SIG-M5 (cell line): Measurements from ENCODE around the gene PLPPR5.
"Not testable (repeated sequence)": the region's sequence is repeated elsewhere in the genome, so short reads cannot be mapped to it uniquely, and the experiment has no call there.

Experiments used
- DNase-seq: peaks from one replicate; lab custom pipeline; 2025; lab: John Stamatoyannopoulos, UW

The PLPPR5 gene

DNA sequence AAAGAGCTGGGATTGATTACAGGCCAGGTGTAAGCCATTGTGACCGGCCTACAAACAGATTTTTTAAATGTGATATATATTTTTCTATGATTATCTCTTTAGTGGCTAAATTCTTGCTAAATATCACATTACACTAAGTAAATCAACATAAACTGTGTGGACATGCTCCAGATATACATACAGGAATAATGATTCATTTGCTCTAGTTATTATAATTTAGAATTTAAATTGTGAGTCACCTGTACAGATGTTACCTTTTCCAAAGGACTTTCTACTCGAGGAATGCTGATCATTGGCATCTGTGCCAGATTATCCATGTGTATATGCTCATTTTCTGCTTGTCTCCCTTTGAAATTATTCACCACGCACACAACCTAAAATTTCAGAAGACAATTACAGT, 90.1 kb downstream of the PLPPR5 start:
- DNase-seq: no peak

DNA sequence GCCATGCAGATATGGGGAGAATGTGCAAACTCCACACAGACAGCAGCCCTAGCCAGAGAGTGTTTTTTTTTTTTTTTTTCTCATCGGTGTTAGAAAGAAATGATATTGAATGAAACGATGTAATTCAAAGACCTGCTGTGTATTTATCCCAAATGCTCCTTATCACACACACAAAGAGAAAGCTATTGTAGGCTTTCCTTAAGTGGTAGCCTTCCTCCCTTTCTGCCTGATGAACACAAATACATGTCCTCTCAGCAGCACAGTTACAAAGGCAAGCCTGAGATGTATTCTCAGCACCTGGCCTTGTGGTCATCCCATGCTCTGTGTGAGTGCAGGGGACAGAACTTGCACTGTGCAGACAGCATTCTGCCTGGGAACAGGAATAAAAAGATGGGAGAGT, 93.8 kb downstream of the PLPPR5 start:
- no peak for DNase-seq

DNA sequence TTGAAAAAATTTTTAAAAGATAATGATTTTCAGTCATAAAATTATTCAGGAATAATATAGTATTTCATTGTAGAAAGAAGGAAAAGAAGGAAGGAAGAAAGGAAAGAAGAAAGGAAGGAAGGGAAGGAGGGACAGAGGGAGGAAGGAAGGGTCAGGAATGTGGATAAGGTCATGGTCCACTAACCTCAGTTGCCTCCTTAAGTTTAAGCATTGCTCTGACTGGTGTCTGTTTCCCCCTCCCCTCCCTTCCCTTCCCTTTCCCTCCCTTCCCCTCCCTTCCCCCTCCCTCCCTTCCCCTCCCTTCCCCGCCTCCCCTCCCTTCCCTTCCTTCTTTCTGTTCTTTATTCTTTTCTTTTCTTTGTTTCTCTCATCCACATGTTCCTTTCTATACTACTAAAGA, 95.7 kb downstream of the PLPPR5 start:
- no peak for DNase-seq

DNA sequence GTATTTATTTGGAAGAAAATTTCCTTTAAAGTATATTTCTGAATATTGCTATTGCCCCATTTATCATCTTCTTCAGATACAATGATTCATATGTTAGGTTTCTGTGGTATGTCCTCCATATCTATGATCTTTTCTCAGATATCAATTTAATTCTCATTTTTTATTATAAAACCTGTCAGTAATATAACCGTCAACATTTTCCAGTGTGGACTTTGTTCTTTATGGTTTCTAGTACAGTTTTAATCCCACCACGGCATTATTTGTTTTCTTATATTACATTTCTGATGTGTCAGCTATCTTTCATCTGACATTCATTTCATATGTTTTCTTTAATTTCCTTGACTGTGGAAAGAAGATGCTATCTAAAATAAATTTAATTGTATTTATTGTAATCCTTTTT, 97.9 kb downstream of the PLPPR5 start:
- no peak for DNase-seq

DNA sequence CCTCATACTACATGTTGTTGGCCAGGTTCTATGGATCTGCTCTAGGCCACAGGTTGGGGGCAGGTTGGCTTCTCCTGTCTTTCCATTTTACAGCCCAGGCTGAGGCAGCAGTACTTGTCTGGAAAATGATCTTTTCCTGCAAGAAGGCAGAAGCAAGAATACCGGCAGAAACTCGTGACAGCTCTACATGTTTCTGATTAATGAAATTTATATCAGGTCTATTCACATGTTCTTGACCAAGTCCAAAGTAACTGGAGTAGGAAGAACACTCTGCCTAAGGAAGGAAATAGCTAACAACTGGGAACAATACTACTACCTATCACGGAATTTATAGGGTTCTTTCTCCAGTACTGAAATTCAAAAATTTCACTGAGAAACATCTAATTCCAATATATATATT, 98.3 kb downstream of the PLPPR5 start:
- no peak for DNase-seq

DNA sequence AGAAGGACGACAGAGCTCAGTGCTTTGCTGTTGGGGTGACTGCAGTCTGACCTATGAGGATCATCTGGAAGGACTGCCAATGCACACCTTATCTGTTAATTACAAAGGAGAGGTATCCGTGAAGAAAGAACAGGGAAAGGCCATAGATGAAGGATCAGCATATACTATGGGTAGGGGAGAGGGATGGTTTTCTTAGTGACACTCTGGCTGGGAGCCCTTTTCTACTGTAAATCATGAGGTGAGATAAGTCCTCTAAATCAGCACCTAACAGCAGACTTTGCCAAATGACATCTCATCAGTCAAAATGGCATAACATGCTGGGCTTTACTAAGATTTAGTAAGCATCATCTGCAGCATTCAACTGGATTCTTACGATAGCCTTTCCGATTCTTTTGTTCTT, 100.0 kb downstream of the PLPPR5 start:
- DNase-seq: no peak

DNA sequence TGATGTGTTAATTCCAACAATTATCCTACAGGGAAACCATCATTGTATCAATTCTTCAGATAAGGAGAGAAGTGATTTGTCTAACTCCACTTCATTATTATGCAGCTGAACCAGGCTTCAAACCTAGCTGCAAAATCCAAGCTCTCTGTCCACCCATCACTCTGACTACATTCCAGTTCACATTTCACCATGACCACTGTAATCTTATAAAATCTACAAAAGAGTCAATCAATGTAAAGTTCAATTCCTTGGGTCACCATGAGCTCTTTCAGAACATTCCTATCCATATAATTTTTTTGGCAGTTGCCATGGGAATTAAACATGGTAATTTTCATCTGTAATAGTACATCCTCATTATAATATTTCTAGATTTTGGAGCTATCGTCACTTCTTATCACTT, 100.9 kb downstream of the PLPPR5 start:
- no peak for DNase-seq

DNA sequence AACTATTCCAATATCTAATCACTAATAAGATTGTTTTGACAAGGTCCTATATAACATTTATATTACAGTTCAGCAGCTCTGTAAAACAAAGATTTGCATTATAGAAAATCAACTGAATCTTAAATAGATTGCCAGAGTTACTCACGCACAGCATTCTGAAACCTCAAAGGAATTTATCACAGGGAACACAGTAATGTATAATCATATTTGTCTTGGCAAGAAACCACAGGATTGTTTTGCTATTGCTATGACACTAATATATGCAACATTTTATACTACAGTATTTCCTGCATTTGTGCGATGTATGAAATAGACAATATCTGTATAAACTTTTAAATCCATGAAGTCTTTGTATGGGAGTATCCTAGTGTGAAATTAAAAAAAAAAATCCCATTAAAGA, 101.4 kb downstream of the PLPPR5 start:
- DNase-seq: no peak

DNA sequence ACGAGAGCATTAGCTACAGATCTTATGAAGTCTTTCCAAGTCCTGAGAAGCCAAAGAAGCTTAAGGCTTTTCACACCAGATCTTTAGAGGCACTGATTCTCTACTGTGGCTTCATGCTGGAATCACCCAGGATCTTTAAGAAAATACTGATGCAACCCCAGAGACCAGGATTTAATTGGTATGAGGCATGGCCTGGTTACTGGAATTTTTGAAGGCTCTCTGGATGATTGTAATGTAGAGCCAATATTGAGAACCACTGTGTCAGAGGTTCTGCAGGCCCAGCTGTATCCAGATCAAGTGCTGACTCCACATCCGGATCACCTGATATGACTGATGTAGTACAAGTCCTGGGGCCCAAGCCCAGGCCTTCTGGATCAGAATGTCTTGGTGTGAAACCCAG, 105.7 kb downstream of the PLPPR5 start:
- no peak for DNase-seq

DNA sequence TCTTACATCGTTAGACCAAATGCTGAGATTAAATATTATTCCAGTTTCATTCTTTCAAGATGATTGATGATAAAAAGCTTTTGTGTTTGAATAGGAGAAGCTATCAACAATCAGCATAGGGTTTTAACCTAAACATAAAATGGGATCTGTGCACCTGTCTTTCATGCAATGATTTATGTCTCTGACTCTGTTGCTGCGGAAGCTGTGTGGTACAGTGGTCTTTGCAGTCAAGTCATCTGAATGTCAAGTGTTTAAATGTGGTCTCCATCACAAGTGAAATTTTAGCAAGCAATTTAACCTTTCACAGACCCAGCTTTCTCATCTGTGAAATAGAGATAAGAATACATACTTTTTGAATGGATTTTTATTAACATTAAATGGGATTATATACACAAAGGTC, 107.2 kb downstream of the PLPPR5 start:
- no peak for DNase-seq

DNA sequence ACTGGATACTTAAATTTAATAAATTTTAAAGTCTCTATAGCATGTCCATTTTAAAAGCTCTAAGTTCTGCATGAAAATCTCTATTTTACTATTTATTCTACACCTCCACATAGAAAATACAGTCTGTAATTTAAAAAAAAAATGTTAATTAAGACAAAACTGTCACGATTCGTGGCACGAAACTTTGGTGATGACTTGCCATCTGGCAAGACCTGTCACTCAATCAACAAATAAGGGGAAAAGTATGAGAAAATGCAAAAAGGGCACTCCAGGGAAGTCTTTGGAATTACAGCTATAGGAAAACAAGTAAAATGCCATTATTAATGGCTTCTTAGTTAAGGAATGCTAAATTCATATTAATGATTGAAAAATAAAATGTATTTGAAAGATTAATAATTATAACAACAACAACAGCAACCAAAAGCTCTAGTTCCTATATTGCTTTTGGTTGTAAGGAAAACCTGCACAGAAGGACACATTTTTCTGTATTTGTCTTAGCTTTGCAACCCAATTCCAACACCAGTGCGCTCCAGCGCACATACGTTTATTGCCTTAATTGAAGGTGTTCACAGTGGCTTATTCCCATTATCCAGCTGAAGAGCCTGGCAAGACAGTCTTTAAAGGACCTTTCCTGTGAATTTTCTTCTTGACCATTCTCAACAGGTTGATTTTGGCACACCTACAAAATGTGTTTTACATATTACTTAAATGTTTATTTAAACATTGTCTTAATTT, 107.8 kb downstream of the PLPPR5 start:
- DNase-seq: no peak

DNA sequence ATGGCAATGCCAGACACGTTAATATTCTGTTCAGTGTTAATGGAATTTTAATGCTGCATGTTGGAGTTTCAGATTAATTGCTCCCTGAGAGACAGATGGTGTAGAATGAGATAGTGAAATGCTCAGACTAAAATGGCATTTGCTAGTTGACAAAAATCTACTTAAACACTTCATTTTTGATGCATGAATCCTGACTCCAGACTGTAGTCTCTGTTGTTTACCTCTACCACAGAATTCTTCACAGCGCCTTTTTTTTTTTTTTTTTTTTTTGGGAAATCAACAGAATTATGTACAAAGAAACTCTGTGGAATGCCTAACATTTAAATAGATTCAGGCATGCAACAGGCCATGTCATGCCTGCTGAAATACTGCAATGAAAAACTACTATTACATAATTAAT, 111.3 kb downstream of the PLPPR5 start:
- DNase-seq: no peak

DNA sequence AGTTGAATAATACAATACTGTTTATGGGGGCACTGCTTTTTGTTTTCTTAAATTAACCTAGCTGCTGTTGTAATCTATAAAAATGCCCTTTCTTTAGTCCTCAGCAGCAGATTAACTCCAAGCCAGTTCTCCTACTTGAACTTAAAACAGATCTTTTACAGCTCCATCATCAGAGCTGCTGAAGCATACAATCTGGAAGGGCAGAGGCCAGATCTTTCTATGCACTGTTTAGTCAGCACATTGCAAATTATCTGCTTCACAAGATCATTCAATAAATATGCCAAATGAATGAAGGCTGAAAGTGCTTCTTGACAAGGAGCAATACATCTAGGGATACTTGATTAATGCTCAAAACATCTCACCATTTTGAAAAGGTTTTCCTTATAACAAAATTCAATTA, 115.8 kb downstream of the PLPPR5 start:
- no peak for DNase-seq

DNA sequence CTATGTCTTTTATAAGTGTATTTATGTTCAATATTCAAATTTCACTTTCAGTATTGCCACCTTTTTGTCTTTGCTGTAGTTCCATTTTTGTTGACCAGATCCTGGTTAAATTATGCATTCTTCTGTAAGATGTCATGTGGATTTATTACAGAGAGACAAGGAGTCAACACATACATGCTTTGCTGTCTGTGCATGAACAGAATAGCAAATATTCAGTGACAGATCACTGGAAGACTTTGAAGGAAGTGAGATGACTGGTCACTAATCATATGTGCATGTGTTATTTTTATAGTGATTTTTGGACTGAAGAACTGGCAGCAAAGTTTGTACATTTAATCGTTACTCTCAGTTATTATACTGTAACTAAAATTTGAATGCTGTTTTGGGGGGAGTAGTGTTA, 117.2 kb downstream of the PLPPR5 start:
- no peak for DNase-seq

DNA sequence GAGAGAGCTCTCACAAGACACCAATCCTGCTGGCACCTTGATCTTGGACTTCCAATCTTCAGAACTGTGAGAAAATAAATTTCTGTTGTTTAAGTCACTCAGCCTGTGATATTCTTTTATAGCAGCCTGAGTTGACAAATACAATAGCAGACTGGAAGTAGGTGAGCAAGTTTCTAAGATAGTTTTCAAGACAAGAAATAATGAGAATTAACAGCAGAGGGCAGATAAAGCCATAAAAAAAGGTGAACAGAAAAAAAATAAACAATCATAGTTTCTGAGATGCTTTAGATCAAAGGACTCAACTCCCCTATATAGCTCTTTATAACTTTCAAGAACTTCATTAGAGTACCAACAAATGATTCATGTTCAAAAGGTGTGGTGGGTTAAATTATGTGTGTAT, 119.8 kb downstream of the PLPPR5 start:
- DNase-seq: no peak

DNA sequence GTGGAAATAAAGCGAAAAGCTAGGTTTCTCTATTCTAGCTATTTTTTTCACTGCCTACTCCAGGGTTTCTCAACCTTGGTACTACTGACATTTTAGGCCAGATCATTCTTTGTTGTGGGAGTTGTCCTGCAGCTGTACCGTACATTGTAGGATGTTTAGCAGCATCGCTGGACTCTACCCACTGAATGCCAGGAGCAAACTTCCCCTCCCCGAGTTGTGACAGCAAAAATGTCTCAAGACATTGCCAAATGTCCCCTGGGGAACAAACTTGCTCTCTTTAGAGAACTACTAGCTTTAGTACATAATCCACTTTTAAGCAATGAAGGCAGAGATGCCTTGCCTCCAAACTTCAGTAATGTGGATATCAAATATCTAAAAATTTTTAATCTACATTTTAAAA, 122.8 kb downstream of the PLPPR5 start:
- no peak for DNase-seq

DNA sequence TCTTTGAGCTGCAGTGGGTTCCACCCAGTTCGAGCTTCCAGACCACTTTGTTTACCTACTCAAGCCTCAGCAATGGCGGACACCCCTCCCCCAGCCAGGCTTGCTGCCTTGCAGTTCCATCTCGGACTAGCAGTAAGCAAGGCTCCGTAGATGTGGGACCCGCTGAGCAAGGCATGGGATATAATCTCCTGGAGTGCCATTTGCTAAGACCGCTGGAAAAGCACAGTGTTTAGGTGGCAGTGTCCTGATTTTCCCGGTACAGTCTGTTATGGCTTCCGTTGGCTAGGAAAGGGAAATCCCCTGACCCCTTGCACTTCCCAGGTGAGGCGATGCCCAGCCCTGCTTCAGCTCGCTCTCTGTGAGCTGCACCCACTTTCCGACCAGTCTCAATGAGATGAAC, 123.4 kb downstream of the PLPPR5 start:
- DNase-seq: not testable (repeated sequence)

DNA sequence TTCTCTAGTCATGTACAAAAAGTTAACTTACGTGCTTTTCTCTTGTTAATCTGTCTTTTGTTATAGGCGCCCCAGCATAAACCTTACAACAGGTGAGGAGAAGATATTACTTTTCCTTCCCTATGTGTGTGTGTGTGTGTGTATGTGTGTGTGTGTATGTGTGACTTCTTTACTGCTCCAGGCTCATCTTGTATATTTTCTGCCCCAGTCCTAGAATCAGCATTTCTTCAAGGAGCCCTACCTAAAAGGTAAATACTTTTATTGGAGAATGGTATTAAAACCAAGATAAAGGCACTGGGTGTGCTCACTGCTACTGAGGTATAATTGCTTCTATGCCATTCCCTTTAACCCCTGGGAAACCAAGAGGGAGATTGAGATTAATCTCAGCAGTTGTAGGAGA, 129.8 kb downstream of the PLPPR5 start:
- no peak for DNase-seq

DNA sequence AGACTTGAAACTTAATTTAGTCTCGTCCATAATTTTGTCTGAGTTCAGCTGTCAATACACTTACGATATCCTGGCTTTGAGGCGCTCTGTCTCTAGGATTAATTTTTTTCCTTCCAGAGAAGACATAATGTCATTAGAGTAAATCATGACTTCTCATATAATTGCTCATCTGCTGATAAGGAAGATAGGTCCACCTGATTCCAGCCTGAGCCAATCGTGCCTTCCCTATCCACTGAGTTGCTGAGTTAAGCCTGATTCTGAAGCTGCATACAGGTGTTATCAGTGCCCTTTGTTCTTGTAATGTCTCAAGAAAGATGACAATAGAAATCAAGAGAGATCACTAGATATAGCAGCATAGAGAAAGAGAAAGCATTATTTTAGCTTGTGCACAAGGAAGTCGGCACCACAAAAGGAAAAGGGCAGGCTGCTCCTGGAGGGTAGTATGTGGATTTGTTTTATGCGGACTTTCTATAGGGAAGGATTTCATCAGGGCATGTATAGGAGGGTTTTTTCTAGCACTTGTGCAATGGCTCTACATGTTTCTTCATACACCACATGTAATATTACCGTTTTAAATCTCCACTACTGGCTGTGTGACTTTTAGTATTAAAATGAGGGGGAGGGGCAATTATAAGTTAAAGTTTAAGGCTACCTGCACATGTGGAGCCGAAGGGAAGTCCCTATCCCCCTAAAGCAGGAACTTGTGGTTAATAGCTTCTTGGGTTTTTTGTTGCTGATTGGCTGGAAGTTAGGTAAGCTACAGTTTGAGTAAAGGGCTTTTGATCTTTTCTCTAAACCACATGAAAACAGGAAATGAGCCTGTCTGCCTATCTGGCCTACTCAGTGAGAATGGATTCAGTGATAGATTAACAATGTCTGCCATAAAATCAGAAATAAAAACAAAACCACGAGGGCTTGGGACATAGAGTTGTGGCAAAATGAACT, 133.4 kb downstream of the PLPPR5 start:
- no peak for DNase-seq

DNA sequence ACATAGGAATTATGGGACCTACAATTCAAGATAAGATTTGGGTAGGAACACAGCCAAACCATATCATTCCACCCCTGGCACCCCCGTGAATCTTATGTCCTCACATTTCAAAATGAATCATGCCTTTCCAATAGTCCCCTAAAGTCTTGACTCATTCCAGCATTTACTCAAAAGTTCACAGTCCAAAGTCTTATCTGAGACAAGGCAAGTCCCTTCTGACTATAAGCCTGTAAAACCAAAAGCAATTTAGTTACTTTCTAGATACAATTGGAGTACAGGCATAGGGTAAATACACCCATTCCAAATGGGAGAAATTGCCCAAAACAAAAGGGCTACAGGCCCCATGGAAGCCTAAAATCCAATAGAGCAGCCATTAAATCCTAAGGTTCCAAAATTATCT, 138.9 kb downstream of the PLPPR5 start:
- DNase-seq: no peak

DNA sequence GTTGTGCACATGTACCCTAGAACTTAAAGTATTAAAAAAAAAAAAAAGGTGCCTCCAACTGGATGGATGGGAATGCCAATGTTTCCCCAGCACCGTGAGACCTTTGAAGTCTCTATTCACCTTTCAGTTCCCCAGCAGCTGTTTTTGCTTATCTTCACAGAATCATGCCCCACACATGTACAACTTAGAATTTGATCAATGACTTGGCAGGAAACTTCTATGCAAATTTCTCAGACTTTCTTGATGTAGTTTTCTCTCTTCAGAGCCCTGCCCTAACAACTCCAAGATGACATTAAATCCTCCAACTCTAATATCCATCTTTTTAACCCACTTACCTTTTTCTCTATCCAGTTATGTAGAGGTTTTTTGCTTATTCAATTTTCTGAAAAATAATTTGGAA, 144.3 kb downstream of the PLPPR5 start:
- DNase-seq: no peak

DNA sequence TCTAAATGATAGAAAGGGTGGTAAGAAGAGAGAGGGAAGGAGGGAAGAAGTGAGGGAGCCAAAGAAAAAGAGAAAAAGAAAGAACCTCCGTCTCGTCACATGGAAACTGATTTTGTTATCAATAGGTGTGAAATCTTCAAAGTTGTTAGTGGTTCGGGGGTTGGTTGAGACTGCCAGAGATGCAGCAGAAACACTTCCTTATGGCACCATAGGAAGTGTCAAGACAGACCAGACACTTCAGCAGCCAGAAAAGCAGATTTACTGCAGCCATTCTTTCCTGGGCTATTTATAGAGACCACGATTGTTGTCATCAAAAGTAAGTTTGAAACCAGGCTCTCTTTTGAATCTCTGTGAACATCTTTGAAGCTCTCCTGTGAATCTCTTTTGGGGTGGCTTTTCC, 150.5 kb downstream of the PLPPR5 start:
- no peak for DNase-seq

DNA sequence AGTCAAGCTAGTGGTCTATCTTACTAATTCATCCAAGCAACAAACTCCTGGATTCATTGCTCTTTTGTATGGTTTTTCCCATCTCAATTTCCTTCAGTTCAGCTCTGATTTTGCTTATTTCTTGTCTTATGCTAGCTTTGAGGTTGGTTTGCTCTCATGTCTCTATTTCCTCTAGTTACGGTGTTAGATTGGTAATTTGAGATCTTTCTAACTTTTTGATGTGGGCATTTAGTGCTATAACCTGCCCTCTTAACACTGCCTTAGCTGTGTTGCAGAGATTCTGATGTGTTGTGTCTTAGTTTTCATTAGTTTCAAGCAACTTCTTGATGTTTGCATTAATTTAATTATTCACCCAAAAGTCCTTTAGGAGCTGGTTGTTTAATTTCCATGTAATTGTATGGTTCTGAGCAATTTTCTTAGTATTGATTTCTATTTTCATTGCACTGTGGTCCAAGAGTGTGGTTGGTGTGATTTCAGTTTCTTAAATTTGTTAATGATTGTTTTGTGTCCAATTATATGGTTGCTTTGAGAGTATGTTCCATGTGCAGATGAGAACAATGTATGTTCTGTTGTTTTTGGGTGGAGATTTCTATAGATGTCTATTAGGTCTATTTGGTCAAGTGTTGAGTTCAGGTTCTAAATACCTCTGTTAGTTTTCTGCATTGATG, 154.6 kb downstream of the PLPPR5 start:
- no peak for DNase-seq
